ENCODE data around the gene TMEM256.

DNA sequence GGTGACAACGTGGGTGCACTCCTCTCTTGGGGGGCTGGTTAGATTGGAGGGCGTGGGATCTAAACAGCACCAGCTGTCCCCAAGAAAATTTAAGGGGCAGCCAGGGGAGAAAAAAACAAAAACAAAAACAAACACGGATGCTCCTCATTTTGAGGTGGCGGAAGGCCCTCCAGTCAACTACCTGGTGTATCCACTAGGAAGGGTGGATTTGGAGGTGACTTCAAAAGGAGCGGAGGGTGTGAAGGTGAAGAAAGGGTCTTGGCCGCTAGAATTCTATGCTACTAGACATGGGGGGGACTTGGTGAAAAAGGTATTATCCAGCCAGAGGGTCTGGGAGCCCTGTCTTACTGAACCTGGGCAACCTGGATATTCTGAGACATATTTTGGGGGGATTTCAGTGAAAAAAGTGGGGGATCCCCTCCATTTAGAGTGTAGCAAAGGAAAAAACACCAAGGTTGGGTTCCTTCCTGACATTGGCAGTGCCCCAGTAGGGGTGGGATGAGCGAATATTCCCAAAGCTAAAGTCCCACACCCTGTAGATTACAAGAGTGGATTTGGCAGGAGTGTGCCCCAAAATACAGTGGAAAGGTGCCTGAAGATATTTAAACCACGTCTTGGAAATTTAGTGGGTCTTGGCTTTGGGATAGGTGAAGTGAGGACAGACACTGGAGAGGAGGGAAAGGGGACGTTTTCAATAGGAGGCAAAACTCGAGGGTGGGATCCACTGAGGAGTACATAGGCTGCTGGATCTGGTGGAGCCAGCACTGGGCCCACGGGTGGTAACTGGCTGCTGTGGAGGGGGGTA, 35.0 kb upstream of the TMEM256 start:
- TF ChIP-seq CTCF (IDR thresholded peaks at IDR 0.05) (no peak), ZFX (IDR thresholded peaks at IDR 0.05; ENCODE audit: borderline replicate concordance) (no peak)

Measured in 22Rv1 (cell line).